Vagina (tissue), 2 donors: ENCODE measurements around the gene DENND1A. TPM values are rescaled to one million over a fixed set of nuclear protein-coding genes. Genes with fewer than 3 reads are reported as not detected.
A peak's percentile ranks its signal among the peaks of the same experiment; 100 is the strongest.
"Not testable (repeated sequence)": the region's sequence is repeated elsewhere in the genome, so short reads cannot be mapped to it uniquely, and the experiment has no call there.

ENCODE experiments used
- DNase-seq, 2 donors: peaks; one replicate each; pipeline ENCODE4 v3.0.0-alpha.2; 2017; ENCODE audit errors: extremely low spot score in 2 of 2
- H3K27ac ChIP-seq: fragments of 200-600 bp; sonication (generic); one replicate; pipeline ENCODE4 v1.5.1; 2019
- H3K27me3 ChIP-seq: fragments of 200-600 bp; sonication (generic); one replicate; pipeline ENCODE4 v1.5.1; 2019
- H3K36me3 ChIP-seq, 2 donors: fragments of 200-600 bp; sonication (generic); one replicate each; pipeline ENCODE4 v1.5.1; 2017 to 2019
- H3K4me1 ChIP-seq: fragments of 200-600 bp; sonication (generic); one replicate; pipeline ENCODE4 v1.5.1; 2019
- H3K4me3 ChIP-seq, 2 donors: fragments of 200-600 bp; sonication (generic); 1 replicate in 1 of 2; 2 replicates in 1 of 2; pipeline ENCODE4 v1.5.1; 2016 to 2019
- H3K9me3 ChIP-seq: fragments of 200-600 bp; sonication (generic); one replicate; pipeline ENCODE4 v1.5.1; 2019
- POLR2A ChIP-seq, 2 donors: fragments of 450-650 bp; IDR thresholded peaks; one replicate each; pipeline ENCODE4 v1.6.1; 2017; ENCODE audit warnings: antibody characterized with exemption in 2 of 2, mild to moderate bottlenecking in 2 of 2, moderate library complexity in 2 of 2
- POLR2AphosphoS5 ChIP-seq, 2 donors: sonication (generic); formaldehyde crosslinking; IDR thresholded peaks; one replicate each; pipeline ENCODE4 v1.9.0; 2017; ENCODE audit warnings: antibody characterized with exemption in 2 of 2, mild to moderate bottlenecking in 2 of 2, low read depth in 1 of 2; ENCODE audit not compliant: insufficient read depth in 1 of 2
- intact Hi-C: fragments of 100-400 bp; cut with DNase I; formaldehyde crosslinking; loops from one replicate; pipeline ENCODE4 v1.15.1; 2023
- total RNA-seq: library from RNA; depleted of rRNA; stranded (reverse); fragments of >200 nt; gene quantifications from one replicate; pipeline ENCODE4 v1.2.3, GENCODE V29; 2016
- TF ChIP-seq, protein P1 (sequence below), 3 experiments: fragments of 450-650 bp in 2 of 3; fragments of 200-600 bp in 1 of 3; sonication (generic) in 1 of 3; IDR thresholded peaks; one replicate each; pipeline ENCODE4 v1.5.1; 2017 to 2019; ENCODE audit warnings: antibody characterized with exemption in 3 of 3, mild to moderate bottlenecking in 2 of 3, moderate library complexity in 2 of 3

The DENND1A gene, protein sequence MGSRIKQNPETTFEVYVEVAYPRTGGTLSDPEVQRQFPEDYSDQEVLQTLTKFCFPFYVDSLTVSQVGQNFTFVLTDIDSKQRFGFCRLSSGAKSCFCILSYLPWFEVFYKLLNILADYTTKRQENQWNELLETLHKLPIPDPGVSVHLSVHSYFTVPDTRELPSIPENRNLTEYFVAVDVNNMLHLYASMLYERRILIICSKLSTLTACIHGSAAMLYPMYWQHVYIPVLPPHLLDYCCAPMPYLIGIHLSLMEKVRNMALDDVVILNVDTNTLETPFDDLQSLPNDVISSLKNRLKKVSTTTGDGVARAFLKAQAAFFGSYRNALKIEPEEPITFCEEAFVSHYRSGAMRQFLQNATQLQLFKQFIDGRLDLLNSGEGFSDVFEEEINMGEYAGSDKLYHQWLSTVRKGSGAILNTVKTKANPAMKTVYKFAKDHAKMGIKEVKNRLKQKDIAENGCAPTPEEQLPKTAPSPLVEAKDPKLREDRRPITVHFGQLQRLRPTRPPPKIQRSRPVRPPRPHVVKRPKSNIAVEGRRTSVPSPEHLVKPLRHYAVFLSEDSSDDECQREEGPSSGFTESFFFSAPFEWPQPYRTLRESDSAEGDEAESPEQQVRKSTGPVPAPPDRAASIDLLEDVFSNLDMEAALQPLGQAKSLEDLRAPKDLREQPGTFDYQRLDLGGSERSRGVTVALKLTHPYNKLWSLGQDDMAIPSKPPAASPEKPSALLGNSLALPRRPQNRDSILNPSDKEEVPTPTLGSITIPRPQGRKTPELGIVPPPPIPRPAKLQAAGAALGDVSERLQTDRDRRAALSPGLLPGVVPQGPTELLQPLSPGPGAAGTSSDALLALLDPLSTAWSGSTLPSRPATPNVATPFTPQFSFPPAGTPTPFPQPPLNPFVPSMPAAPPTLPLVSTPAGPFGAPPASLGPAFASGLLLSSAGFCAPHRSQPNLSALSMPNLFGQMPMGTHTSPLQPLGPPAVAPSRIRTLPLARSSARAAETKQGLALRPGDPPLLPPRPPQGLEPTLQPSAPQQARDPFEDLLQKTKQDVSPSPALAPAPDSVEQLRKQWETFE
- total RNA-seq: 20.4 TPM

DNA sequence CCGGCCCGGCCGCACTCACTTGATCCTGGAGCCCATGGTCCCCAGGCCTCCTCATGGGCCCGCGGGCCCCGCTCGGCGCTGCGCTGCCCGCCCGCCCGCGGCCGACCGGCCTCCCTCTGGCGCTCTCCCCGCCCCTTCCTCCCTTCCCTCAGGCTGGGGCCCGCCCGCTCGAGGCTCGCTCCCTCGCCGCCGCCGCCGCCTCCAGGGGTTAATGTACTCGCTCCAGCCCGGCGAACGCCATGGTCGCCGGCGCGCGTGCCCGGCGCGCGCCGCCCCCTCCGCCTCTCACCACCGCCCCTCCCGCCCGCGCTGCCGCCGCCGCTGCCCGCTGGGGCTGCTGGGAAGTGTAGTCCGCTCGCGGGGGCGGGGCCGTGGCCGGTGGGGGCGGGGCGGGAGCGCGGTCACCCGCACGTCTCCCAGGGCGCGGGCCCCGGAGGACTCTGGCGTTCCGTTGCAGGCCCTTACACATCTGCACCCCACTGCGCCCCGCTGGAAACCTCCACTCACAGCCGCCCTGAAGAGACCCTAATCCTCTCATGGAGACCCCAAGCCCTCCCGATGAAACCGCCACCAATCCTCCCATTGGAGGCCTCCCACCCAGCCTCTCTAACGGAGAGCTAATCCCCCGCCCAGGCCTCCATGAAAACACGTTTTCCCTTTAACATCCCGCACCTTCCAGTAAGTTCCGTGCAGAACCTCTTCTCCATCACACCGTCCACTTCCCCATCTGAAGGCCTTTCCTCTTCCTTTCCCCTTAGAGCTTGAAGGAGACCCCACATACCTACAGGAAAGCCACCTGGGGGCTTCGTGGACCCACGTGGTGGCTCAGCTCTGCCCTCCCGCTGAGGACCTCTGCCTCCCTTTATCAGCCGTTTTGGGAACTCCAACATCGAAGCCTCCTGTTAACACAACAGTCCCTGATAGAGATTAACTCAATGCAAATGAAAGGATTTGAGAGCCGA, at the start of gene DENND1A:
DENND1A (minus strand) TSS at position 257 of the 962 bp plus-strand sequence; CDS start at position 36, 221 bp downstream.
- H3K4me1 ChIP-seq: peaks cover 32% of the 10 kb centered on the region
- no peaks in the 10 kb centered on the region for H3K36me3 ChIP-seq
- DNase-seq: peak in 1 of 2 donors; percentile 92
- TF ChIP-seq POLR2A (IDR thresholded peaks at IDR 0.05) (peak in 1 of 2 donors; percentile 40), POLR2AphosphoS5 (IDR thresholded peaks at IDR 0.05; ENCODE audit: insufficient read depth in 1 of 2, low read depth in 1 of 2) (no peak)
- TF ChIP-seq, protein P1, sequence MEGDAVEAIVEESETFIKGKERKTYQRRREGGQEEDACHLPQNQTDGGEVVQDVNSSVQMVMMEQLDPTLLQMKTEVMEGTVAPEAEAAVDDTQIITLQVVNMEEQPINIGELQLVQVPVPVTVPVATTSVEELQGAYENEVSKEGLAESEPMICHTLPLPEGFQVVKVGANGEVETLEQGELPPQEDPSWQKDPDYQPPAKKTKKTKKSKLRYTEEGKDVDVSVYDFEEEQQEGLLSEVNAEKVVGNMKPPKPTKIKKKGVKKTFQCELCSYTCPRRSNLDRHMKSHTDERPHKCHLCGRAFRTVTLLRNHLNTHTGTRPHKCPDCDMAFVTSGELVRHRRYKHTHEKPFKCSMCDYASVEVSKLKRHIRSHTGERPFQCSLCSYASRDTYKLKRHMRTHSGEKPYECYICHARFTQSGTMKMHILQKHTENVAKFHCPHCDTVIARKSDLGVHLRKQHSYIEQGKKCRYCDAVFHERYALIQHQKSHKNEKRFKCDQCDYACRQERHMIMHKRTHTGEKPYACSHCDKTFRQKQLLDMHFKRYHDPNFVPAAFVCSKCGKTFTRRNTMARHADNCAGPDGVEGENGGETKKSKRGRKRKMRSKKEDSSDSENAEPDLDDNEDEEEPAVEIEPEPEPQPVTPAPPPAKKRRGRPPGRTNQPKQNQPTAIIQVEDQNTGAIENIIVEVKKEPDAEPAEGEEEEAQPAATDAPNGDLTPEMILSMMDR (IDR thresholded peaks at IDR 0.05): no peak
- H3K27ac ChIP-seq: peak within 1 kb of the TSS; percentile 70
- H3K27me3 ChIP-seq: no peaks in the 10 kb centered on the region
- H3K9me3 ChIP-seq: no peaks in the 10 kb centered on the region
- intact Hi-C loops: no loop called here
- peak within 1 kb of the TSS; percentile 66 to 96 for H3K4me3 ChIP-seq

DNA sequence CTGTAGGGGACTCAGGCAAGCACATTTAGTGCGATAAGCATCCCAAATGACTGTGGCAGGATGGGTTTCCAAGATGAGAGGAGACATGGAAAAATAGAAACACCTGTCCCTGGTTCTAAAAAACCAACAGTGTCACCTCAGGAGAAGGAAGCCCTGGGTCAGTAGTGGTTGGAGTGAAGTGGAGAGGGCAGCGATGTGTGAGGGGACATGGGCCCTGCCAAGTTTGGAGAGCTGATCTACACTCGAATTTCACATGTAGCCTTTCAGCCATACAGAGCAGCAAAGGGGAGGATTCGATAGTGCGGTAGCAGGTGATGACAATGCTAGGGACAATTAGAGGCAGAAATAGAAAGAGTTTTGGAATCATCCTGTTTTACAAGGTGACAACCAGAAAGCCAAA, 49.1 kb upstream of the DENND1A start:
- TF ChIP-seq POLR2AphosphoS5 (IDR thresholded peaks at IDR 0.05; ENCODE audit: insufficient read depth in 1 of 2, low read depth in 1 of 2) (no peak), POLR2A (IDR thresholded peaks at IDR 0.05) (no peak)
- TF ChIP-seq, protein P1 (IDR thresholded peaks at IDR 0.05): no peak
- Histone ChIP-seq H3K4me3 (no peak overlapping the region), H3K27me3 (no peaks in the 10 kb centered on the region), H3K27ac (no peak overlapping the region), H3K4me1 (no peaks in the 10 kb centered on the region), H3K36me3 (no peaks in the 10 kb centered on the region), H3K9me3 (no peaks in the 10 kb centered on the region)
- intact Hi-C loops: loop anchor here (10.0 kb wide), 1 partner anchor 834 kb away; no protein-coding TSS in a partner anchor
- no peak for DNase-seq

DNA sequence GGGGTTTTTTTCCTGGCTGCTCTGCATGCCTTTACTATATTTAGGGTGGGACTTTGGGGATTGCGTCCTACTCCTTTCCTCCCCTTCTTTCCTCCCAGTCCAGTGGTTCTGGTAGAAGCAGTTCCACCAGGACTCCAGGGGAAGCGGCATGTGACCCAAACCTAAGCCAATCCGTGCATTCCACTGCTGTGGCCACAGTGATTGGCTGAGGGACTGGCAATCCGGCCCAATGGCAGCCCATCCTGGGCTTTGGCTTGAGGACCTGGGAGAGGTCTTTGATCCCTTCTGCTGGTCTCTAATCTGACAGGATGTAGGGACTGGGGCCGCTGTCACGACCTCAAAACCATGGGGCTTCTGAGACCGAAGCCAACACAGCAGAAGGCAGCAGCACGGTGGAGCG, 46.7 kb upstream of the DENND1A start:
- intact Hi-C loops: loop anchor here (10.0 kb wide), 1 partner anchor 832 kb away; no protein-coding TSS in a partner anchor
- DNase-seq, H3K4me3 ChIP-seq: not testable (repeated sequence)

DNA sequence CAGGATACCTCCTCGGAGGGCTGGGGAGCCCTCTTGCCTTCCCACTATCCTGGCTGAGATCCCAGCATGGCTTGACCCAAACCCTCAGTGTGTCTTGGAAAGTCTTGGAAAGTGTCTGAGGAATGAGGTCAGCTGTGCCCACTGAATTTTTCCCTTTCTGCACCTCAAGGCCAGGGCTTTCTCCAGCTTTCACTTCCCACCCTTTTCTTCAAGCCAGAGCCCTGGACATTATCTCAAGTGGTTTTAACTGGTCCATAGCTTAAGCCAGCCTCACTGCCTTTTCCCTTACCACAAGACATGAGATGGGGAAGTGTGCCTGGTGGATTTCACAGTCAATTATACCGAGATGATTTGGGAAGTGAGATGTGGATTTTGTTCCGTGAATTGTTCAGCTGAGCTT, 45.9 kb upstream of the DENND1A start:
- no peak for DNase-seq
- Histone ChIP-seq H3K27me3 (no peaks in the 10 kb centered on the region), H3K27ac (no peak overlapping the region), H3K36me3 (no peaks in the 10 kb centered on the region), H3K4me1 (no peaks in the 10 kb centered on the region), H3K4me3 (no peak overlapping the region), H3K9me3 (no peaks in the 10 kb centered on the region)
- TF ChIP-seq POLR2AphosphoS5 (IDR thresholded peaks at IDR 0.05; ENCODE audit: insufficient read depth in 1 of 2, low read depth in 1 of 2) (no peak), POLR2A (IDR thresholded peaks at IDR 0.05) (no peak)
- TF ChIP-seq, protein P1 (IDR thresholded peaks at IDR 0.05): no peak
- intact Hi-C loops: loop anchor here (10.0 kb wide), 1 partner anchor 831 kb away; no protein-coding TSS in a partner anchor

More for the DNA sequence above, 46.7 kb upstream of the DENND1A start:
- H3K27me3 ChIP-seq, H3K4me1 ChIP-seq, H3K36me3 ChIP-seq, H3K27ac ChIP-seq, H3K9me3 ChIP-seq: not testable (repeated sequence)
